ENCODE measurements around the gene AP1M2. TPM values are rescaled to one million over a fixed set of nuclear protein-coding genes. Genes with fewer than 3 reads are reported as not detected.

Gene AP1M2
- total RNA-seq, 1 experiment from 2014 or later = 146 TPM

DNA sequence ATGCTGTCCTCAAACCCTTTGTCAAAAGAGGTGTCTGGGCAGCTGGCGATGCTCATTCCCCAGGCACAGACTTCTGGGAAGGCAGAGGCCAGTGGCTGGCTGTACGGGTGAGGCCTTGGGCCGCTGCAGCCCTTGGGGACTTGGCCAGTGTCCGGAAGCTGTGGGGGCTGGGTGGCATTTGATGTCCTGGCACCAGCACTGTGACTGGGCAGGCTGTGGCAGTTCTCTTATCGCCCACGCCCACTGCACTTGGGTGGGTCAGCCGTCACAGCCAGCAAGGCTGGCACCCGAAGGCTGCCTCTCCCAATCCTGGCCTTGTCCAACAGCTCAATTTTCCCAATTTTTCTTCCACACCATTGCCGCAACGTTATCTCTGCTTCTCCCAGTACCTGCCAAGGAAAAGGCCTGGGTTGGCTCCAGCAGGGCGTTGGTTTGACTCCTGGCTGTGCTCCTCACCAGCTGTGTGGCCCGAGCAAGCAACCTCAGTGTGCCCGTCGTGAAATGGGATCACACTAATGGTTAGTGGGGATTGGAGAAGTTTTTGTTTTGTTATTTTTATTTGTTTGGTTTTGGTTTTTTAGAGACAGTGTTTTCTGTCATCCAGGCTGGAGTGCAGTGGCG is 25.5 kb upstream of the AP1M2 start:
- H3K9ac ChIP-seq (ENCODE audit: extremely low read depth, insufficient read length, low read length) = no peak overlapping the region
- H3K79me1 ChIP-seq (ENCODE audit: insufficient read depth, low read depth, low read length, poor library complexity, severe bottlenecking) = no peaks in the 10 kb centered on the region
- no peak overlapping the region for H2BK5ac ChIP-seq (ENCODE audit: insufficient read length, low read length)
- no peak overlapping the region for H4K91ac ChIP-seq (ENCODE audit: insufficient read length, low read depth, low read length)
- no peak overlapping the region for H2BK120ac ChIP-seq (ENCODE audit: low read depth, low read length, poor library complexity, severe bottlenecking)
- no peak overlapping the region for H2AK5ac ChIP-seq (ENCODE audit: insufficient read length, low read length)
- no peaks in the 10 kb centered on the region for H3K27me3 ChIP-seq (ENCODE audit: insufficient read depth, low read length)
- H3K79me2 ChIP-seq (ENCODE audit: insufficient read depth, low read length) = no peaks in the 10 kb centered on the region
- no peak overlapping the region for H2BK20ac ChIP-seq (ENCODE audit: low read depth, low read length, poor library complexity, severe bottlenecking)
- no CpG with 5 or more reads among the region's 15 CpGs for WGBS (ENCODE audit: extremely low coverage, insufficient read length, low lambda C conversion rate)
- no peaks in the 10 kb centered on the region for H3K4me1 ChIP-seq (ENCODE audit: insufficient read depth, low read length)
- Mint-ChIP-seq H3K4me1 (no peaks in the 10 kb centered on the region), H3K4me3 (no peak overlapping the region), H3K27me3 (ENCODE audit: low read depth) (no peaks in the 10 kb centered on the region), H3K36me3 (ENCODE audit: insufficient read depth in 1 of 3, low read depth in 3 of 3) (peaks cover 2 to 11% (median 5%) of the 10 kb centered on the region in 3 experiments; a peak in 6 of 7 replicates), H3K9me3 (no peaks in the 10 kb centered on the region), H3K27ac (no peak overlapping the region)
- TF ChIP-seq, protein P1, sequence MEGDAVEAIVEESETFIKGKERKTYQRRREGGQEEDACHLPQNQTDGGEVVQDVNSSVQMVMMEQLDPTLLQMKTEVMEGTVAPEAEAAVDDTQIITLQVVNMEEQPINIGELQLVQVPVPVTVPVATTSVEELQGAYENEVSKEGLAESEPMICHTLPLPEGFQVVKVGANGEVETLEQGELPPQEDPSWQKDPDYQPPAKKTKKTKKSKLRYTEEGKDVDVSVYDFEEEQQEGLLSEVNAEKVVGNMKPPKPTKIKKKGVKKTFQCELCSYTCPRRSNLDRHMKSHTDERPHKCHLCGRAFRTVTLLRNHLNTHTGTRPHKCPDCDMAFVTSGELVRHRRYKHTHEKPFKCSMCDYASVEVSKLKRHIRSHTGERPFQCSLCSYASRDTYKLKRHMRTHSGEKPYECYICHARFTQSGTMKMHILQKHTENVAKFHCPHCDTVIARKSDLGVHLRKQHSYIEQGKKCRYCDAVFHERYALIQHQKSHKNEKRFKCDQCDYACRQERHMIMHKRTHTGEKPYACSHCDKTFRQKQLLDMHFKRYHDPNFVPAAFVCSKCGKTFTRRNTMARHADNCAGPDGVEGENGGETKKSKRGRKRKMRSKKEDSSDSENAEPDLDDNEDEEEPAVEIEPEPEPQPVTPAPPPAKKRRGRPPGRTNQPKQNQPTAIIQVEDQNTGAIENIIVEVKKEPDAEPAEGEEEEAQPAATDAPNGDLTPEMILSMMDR (conservative IDR thresholded peaks at IDR 0.05) = no peak
- no peak overlapping the region for H4K5ac ChIP-seq (ENCODE audit: insufficient read length, low read depth, low read length)
- no peak overlapping the region for H4K8ac ChIP-seq (replicated peaks; ENCODE audit: insufficient read length, low read depth, low read length)
- no peaks in the 10 kb centered on the region for H3K9me3 ChIP-seq (ENCODE audit: control insufficient read depth, low read depth, low read length)
- H3K23ac ChIP-seq (ENCODE audit: insufficient read length, low read depth, low read length) = no peak overlapping the region
- no peak overlapping the region for H2AFZ ChIP-seq (ENCODE audit: low read length)
- H4K20me1 ChIP-seq (ENCODE audit: control insufficient read depth, insufficient read depth, insufficient read length) = no peaks in the 10 kb centered on the region
- no peak overlapping the region for H3K14ac ChIP-seq (ENCODE audit: insufficient read depth, low read length)
- H3K4me2 ChIP-seq (ENCODE audit: insufficient read depth, insufficient read length, low read length) = no peak overlapping the region
- H3K18ac ChIP-seq (ENCODE audit: insufficient read length, low read depth, low read length) = no peak overlapping the region
- no peak overlapping the region for H2BK12ac ChIP-seq (ENCODE audit: insufficient read length, low read depth, low read length)
- H3K23me2 ChIP-seq (ENCODE audit: insufficient read length, low read depth, low read length, poor library complexity, severe bottlenecking) = no peaks in the 10 kb centered on the region
- no peak overlapping the region for H3K56ac ChIP-seq (ENCODE audit: insufficient read length, low read depth, low read length)
- H2BK15ac ChIP-seq (ENCODE audit: low read depth, low read length) = no peak overlapping the region
- H3K4ac ChIP-seq (ENCODE audit: low read depth, low read length) = no peak overlapping the region
- no peak overlapping the region for H3T11ph ChIP-seq (ENCODE audit: low read length)
- DNase-seq = no peak
- no peak overlapping the region for H3K27ac ChIP-seq (ENCODE audit: insufficient read length, low read depth, low read length)

Measured in H9 (cell line).